Left lung (tissue), 14 donors: ENCODE data around the gene DPP8. TPM values are rescaled to one million over a fixed set of nuclear protein-coding genes. Genes with fewer than 3 reads are reported as not detected.

Experiments
- ATAC-seq: fragments of 200-7000 bp; cut with Tn5 transposase; one replicate; pipeline ENCODE4 v1.9.1; 2020; ENCODE audit warnings: moderate library complexity
- DNase-seq, 4 donors: peaks; one replicate each; pipeline ENCODE4 v3.0.0-alpha.2; 2013 to 2020
- H3K27ac ChIP-seq, 2 donors: fragments of 200-600 bp; sonication (generic) in 1 of 2; one replicate each; pipeline versions ENCODE4 v1.5.0 to v1.8.0; 2020 to 2021
- H3K27me3 ChIP-seq, 2 donors: fragments of 200-600 bp; sonication (generic) in 1 of 2; one replicate each; pipeline versions ENCODE4 v1.5.0 to v1.8.0; 2020 to 2021
- H3K36me3 ChIP-seq, 2 donors: fragments of 200-600 bp; sonication (generic) in 1 of 2; one replicate each; pipeline versions ENCODE4 v1.5.0 to v1.8.0; 2020 to 2021
- H3K4me1 ChIP-seq, 2 donors: fragments of 200-600 bp; one replicate each; pipeline ENCODE4 v1.8.0; 2021
- H3K4me3 ChIP-seq, 2 donors: fragments of 200-600 bp; sonication (generic) in 1 of 2; one replicate each; pipeline versions ENCODE4 v1.5.0 to v1.8.0; 2020 to 2021; ENCODE audit warnings: mild to moderate bottlenecking in 1 of 2
- H3K9me3 ChIP-seq, 2 donors: fragments of 200-600 bp; sonication (generic) in 1 of 2; one replicate each; pipeline versions ENCODE4 v1.5.0 to v1.8.0; 2020 to 2021
- intact Hi-C, 2 donors: fragments of 100-400 bp; cut with DNase I; formaldehyde crosslinking; loops; one replicate each; pipeline versions ENCODE4 v1.11.2 to v1.14.2; 2022
- long read RNA-seq, 12 donors: library from polyadenylated mRNA in 2 of 12; unstranded in 2 of 12; transcript quantifications; one replicate each; pipeline ENCODE4 v2.0.0 and lab custom pipeline, GENCODE V29; 2019 to 2026
- polyA plus RNA-seq, 6 donors: library from polyadenylated mRNA; unstranded; fragments of 120-200 nt; gene quantifications; one replicate each; pipeline ENCODE4 v1.2.1, GENCODE V29; 2013; ENCODE audit not compliant: insufficient read length in 6 of 6
- total RNA-seq, 2 donors: library from RNA; stranded (reverse); fragmentation: NEBNext Ultra II Directional; extraction: Animal tissue kit (Norgen Biotek cat#: 25700); gene quantifications; one replicate each; pipeline ENCODE4 v1.2.1, GENCODE V29; 2021
- TF ChIP-seq, protein P1 (sequence below), 2 donors: fragments of 200-600 bp; sonication (generic) in 1 of 2; IDR thresholded peaks; one replicate each; pipeline versions ENCODE4 v1.5.0 to v1.8.0; 2021; ENCODE audit warnings: antibody characterized with exemption in 2 of 2
- donor health status: DM: no; HTN: yes; CAD: no.
- donor health status: DM: no; HTN: no; CAD: no.

DPP8 gene
- 10 to 100 TPM; 31.7 to 35.0 TPM for total RNA-seq
- 10 to 100 TPM; 30.1 to 33.6 (median 31.7) TPM for polyA plus RNA-seq
- long read RNA-seq, donor 1, partial matches to known transcripts = 81 of 167 reads
- long read RNA-seq, donor 1, other reads (novel, unspliced or antisense) = 85 of 167 reads
- long read RNA-seq, donor 2, partial matches to known transcripts = 14 of 15 reads
- long read RNA-seq, donor 2, other reads (novel, unspliced or antisense) = 0 of 15 reads
- long read RNA-seq, donor 3, partial matches to known transcripts = 6 of 7 reads
- long read RNA-seq, donor 3, other reads (novel, unspliced or antisense) = 0 of 7 reads
- long read RNA-seq, donor 4, partial matches to known transcripts = 2 of 7 reads
- long read RNA-seq, donor 4, other reads (novel, unspliced or antisense) = 2 of 7 reads
- long read RNA-seq, donor 5, partial matches to known transcripts = 0 of 5 reads
- long read RNA-seq, donor 5, other reads (novel, unspliced or antisense) = 0 of 5 reads
- long read RNA-seq, donor 6, partial matches to known transcripts = 6 of 8 reads
- long read RNA-seq, donor 6, other reads (novel, unspliced or antisense) = 0 of 8 reads
- long read RNA-seq, donor 7, partial matches to known transcripts = 0 of 1 reads
- long read RNA-seq, donor 7, other reads (novel, unspliced or antisense) = 0 of 1 reads
- long read RNA-seq, donor 8, partial matches to known transcripts = 0 of 1 reads
- long read RNA-seq, donor 8, other reads (novel, unspliced or antisense) = 0 of 1 reads
- long read RNA-seq, donor 9 = 0 reads
- long read RNA-seq, donor 10, partial matches to known transcripts = 0 of 5 reads
- long read RNA-seq, donor 10, other reads (novel, unspliced or antisense) = 3 of 5 reads
- long read RNA-seq, donor 11 = 0 reads
- long read RNA-seq, donor 12, partial matches to known transcripts = 35 of 148 reads
- long read RNA-seq, donor 12, other reads (novel, unspliced or antisense) = 111 of 148 reads

DNA sequence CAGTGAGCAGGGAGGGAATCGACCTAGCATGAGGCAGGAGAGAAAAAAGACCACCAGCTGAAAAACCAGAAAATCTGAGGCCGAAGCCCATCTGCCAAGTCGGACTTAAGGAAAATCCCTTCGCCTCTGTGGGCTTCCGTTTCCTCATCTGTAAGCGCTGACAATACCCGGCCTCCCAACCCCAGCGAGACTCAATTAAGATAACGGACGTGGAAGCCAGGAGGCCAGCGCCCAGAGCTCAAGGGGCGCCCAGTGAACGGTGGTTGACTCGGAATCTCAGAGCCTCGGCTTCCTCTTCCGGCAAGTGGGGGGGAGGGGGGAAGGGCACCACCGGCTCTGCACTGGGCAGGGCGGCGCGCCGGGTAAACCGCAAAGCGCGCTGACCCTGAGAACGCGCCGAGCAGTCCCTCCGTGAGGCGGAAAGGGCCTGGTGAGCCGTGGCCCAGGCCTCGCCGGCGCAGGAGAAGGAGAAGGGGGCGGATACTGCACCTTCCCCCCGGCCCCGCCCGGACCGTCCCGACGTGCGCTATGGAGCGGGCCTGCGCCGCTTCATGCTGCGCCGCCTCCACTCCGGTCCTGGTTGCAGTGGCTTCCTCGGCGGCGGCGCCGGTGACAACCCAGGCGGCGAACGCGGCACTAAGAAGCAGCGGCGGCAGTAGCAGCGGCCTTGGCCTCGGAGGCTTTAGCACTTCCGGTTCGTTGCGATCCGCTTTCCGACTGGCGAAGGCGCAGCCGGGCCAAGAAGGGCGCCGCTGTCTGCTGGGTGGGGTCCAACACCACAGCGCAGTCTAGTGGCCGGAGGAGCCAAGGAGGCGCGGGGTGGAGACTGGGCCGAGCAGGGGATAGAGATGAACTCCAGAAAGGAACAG lies at the start of gene DPP8:
TSS of gene DPP8 (minus strand) at position 693 of the 869 bp plus-strand sequence. CDS start 5,136 bp downstream, outside the sequence.
- Histone ChIP-seq H3K27me3 (no peaks in the 10 kb centered on the region), H3K36me3 (peaks cover 0 to 9% of the 10 kb centered on the region in 2 donors), H3K9me3 (no peaks in the 10 kb centered on the region), H3K4me1 (peaks cover 9 to 38% of the 10 kb centered on the region in 2 donors), H3K27ac (peak within 1 kb of the TSS; percentile 87 to 99), H3K4me3 (peak within 1 kb of the TSS; percentile 99 to 100)
- intact Hi-C loops = no loop called here
- ATAC-seq (peak; percentile 99), DNase-seq (peak; percentile 90 to 98 (median 95))
- TF ChIP-seq, protein P1, sequence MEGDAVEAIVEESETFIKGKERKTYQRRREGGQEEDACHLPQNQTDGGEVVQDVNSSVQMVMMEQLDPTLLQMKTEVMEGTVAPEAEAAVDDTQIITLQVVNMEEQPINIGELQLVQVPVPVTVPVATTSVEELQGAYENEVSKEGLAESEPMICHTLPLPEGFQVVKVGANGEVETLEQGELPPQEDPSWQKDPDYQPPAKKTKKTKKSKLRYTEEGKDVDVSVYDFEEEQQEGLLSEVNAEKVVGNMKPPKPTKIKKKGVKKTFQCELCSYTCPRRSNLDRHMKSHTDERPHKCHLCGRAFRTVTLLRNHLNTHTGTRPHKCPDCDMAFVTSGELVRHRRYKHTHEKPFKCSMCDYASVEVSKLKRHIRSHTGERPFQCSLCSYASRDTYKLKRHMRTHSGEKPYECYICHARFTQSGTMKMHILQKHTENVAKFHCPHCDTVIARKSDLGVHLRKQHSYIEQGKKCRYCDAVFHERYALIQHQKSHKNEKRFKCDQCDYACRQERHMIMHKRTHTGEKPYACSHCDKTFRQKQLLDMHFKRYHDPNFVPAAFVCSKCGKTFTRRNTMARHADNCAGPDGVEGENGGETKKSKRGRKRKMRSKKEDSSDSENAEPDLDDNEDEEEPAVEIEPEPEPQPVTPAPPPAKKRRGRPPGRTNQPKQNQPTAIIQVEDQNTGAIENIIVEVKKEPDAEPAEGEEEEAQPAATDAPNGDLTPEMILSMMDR (IDR thresholded peaks at IDR 0.05) = peak; percentile 80 to 93

DNA sequence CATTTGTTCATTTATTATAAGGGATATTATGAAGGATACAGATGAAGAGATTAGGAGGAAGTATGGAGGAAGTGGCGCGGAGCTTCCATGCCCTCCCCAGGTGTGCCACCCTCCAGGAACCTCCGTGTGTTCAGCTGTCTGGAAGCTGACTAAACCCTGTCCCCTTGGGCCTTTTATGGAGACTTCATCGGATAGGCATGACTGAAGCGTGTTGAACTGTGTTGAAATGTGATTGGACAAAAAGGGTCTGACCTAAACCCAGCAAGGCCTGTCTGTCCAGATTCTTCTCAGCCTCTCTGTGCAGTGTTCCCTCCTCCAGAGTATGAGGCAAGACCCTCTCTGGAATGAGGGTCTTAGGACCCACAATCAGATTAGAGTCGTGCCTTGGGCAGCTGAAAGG lies 44.4 kb upstream of the DPP8 start:
- intact Hi-C loops = no loop called here
- DNase-seq = no peak
- H3K4me1 ChIP-seq = no peaks in the 10 kb centered on the region
- H3K4me3 ChIP-seq = no peak overlapping the region
- no peak for ATAC-seq
- peaks cover 0 to 42% of the 10 kb centered on the region in 2 donors for H3K36me3 ChIP-seq
- no peaks in the 10 kb centered on the region for H3K9me3 ChIP-seq
- H3K27ac ChIP-seq = no peak overlapping the region
- TF ChIP-seq, protein P1 (IDR thresholded peaks at IDR 0.05) = no peak
- H3K27me3 ChIP-seq = no peaks in the 10 kb centered on the region

DNA sequence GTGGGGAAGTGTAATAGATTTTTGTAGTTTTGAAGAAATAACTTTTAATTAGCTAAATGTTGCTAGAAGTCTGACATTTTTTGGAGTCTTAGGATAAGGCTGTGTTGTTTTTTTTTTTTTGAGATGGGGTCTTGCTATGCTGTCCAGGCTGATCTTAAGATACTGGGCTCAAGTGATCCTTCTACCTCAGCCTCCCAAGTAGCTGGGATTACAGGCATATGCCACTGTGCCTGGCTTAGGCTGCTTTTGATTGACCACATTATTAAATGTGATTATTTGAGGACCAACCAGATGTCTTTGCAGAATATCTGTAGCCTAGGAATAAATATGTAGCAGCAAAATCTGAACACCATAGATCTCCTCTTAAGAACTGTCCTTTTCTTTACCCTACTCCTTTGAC lies 42.5 kb upstream of the DPP8 start:
- no peak overlapping the region for H3K4me3 ChIP-seq
- no peaks in the 10 kb centered on the region for H3K9me3 ChIP-seq
- H3K27me3 ChIP-seq = no peaks in the 10 kb centered on the region
- no peaks in the 10 kb centered on the region for H3K4me1 ChIP-seq
- TF ChIP-seq, protein P1 (IDR thresholded peaks at IDR 0.05) = no peak
- ATAC-seq (no peak), DNase-seq (no peak)
- no peak overlapping the region for H3K27ac ChIP-seq
- peaks cover 0 to 39% of the 10 kb centered on the region in 2 donors for H3K36me3 ChIP-seq
- intact Hi-C loops = no loop called here

DNA sequence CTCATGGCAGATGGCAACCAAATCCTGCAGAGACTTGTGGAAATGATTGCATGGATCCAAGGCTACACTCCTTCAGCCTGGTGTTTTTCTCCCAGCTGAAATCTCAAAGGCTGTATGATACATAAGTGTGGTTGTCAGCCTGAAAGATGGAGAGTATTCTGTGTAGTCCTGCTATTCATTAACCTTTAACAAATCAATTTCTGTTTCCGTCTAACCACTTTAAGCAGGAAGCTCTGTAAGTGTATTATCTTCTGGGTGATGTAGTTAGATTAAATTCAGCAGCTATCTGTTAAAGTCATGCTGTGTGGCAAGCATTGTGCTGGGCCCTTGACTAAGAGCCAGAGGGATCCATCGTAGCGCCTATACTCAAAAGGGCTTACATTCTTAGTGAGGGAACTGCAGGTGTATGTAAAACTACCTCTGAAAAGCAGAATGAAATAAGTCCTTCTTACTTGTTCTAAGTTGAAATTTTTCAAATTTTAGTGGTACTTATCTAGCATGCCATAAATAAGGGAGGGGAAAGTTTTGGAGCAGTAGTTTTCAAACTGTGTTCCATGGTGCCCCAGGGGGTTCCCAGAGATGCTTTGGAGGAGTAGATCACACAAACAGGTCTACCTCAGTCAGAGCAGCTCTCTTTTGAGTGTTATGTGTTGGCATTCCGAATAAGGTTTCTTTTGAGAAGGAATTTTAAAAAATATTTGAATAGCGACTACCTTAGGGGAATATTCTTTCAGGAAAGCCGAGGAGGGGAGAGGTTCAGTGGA lies 41.7 kb upstream of the DPP8 start:
- Histone ChIP-seq H3K27me3 (no peaks in the 10 kb centered on the region), H3K27ac (no peak overlapping the region), H3K4me1 (no peaks in the 10 kb centered on the region), H3K36me3 (peaks cover 0 to 37% of the 10 kb centered on the region in 2 donors), H3K4me3 (no peak overlapping the region), H3K9me3 (no peaks in the 10 kb centered on the region)
- TF ChIP-seq, protein P1 (IDR thresholded peaks at IDR 0.05) = no peak
- DNase-seq = no peak
- ATAC-seq = no peak
- intact Hi-C loops = no loop called here
